Fibroblast of pulmonary artery (primary cell): Measurements from ENCODE around the gene RANBP17.

Experiments
- DNase-seq: peaks from one replicate; pipeline ENCODE4 v3.0.0-alpha.2; 2010; ENCODE audit warnings: low read depth
- H3K4me3 ChIP-seq: replicated peaks from 2 replicates; pipeline ENCODE4 v1.5.1; 2011; ENCODE audit warnings: low read depth, mild to moderate bottlenecking, control low read depth, low read length, moderate library complexity
- TF ChIP-seq, protein P1 (sequence below): IDR thresholded peaks from 2 replicates; pipeline ENCODE4 v1.5.1; 2011; ENCODE audit warnings: mild to moderate bottlenecking, control low read depth, low read length, inconsistent platforms; ENCODE audit errors: missing control alignments

Gene RANBP17

DNA sequence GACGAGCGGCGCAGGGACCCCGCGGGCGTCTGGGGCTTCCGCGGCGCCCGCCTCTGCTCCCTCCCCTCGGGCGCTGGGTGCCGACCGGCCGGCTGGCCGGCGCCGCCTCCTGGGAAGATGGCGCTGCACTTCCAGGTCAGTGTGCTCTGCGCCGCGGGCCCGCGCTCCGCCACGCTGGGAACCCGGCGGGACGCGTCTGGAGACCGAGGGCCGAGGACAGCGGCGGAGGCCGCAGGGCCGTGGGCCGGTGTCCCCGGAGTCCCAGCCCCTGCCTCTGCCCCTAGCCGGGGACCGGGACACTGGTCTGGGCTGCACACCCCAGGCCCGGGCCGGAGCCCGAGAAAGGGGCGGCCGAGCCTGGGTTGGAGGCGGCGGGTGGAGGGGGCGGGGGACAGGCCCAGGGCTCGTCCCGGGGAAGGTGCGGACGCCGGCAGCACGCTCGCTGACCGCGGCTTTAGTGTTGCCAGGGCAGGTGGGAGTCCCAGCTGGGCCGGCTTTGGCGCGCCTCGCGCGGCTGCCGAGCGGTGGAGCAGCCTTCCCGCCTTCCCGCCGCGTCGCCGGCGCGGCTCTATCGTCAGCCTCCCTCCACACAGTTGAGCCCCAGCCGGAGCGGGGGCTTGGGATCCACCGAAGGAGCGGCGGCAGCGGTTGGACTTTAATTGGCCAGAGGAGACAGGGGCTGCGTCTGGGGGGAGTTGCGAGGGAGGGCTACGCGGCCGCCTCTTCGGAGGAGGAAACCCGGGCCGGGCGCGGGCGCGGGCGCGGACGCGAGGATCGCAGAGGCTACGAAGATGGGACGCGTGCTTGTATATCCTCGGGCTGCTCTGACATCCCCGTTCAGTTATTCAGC, at the start of gene RANBP17:
Gene RANBP17 (plus strand): TSS at position 102 of the 850 bp plus-strand sequence.
- H3K4me3 ChIP-seq, result peak within 1 kb of the TSS; percentile 71
- DNase-seq, result peak; percentile 77
- TF ChIP-seq, protein P1, sequence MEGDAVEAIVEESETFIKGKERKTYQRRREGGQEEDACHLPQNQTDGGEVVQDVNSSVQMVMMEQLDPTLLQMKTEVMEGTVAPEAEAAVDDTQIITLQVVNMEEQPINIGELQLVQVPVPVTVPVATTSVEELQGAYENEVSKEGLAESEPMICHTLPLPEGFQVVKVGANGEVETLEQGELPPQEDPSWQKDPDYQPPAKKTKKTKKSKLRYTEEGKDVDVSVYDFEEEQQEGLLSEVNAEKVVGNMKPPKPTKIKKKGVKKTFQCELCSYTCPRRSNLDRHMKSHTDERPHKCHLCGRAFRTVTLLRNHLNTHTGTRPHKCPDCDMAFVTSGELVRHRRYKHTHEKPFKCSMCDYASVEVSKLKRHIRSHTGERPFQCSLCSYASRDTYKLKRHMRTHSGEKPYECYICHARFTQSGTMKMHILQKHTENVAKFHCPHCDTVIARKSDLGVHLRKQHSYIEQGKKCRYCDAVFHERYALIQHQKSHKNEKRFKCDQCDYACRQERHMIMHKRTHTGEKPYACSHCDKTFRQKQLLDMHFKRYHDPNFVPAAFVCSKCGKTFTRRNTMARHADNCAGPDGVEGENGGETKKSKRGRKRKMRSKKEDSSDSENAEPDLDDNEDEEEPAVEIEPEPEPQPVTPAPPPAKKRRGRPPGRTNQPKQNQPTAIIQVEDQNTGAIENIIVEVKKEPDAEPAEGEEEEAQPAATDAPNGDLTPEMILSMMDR, result no peak

DNA sequence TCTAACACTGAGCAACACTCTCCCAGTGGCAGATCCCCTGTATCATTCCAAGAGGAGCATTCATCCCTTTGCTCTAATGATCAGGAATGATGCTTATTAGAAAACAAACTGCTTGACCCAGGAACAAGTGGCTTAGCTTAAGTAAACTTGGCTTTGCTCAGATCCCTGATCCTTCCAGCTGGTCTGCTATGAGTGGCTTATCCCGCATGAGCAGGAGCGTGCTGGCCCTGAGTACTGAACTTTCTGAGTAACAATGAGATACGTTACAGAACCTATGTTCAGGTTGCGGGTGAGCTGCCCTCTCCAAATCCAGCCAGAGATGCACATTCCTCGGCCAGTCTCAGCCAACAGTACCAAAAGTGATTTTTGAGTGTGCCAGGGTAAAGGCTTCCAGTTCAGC, 48.6 kb upstream of the RANBP17 start:
- no peak for DNase-seq
- TF ChIP-seq, protein P1, result no peak
- no peak overlapping the region for H3K4me3 ChIP-seq

DNA sequence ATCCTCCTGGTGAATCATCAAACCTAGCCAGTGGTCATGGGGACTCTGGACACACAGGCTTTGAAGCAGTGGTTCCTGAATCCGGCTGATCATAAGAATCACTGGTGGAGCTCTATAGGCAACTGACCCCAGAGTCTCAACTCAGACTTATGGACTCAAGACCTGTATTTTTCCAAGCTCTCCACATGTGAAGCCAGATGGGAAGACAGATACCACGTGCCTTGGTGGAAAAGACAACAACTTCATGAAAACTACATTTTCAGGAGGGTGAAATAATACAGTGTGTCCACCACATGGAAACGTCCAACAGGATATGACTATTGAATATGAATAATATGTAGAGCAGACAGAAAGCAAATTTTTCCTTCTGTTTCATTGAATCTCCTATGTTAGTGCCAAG, 44.6 kb upstream of the RANBP17 start:
- no peak for DNase-seq
- no peak overlapping the region for H3K4me3 ChIP-seq
- TF ChIP-seq, protein P1, result no peak

DNA sequence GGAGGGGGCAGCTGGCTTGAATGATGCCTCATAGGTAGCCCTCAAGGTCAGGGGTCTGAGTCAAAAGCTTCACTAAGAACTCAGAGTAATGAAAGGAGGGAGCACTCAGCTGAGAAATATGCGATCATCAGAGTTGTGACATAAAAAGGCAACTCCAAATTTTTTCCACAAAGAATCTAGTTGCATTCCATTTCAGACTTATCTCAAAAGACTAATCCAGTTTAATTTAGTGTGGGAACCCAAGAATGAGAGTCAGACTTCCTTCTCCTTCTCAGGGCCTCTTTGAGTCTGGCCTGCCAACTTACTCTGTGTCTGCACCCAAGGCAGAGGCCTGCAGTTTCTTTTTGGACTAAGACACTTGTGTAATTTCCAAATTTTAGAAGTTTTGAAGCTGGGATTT, 43.6 kb upstream of the RANBP17 start:
- peak; percentile 69 for DNase-seq
- TF ChIP-seq, protein P1, result no peak
- no peak overlapping the region for H3K4me3 ChIP-seq

DNA sequence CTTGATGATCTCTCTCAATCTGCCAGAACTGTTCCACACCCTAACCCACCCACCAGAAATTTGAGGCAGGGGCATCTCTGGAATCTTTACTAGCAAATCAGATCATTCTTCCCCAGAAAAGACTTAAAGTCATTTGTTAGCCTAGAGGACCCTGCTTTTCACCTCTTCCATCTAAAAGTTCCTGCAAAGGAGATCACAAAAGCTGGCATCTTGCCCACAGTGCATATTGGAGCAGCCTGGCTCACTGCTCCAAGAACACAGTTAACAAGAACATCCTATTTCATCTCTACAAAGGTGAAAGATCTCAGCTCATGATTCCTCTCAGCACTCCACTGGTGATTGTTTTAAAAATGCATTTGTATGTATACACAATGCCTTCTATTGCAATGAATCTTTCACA, 42.0 kb upstream of the RANBP17 start:
- H3K4me3 ChIP-seq, result no peak overlapping the region
- DNase-seq, result peak; percentile 8
- TF ChIP-seq, protein P1, result no peak

DNA sequence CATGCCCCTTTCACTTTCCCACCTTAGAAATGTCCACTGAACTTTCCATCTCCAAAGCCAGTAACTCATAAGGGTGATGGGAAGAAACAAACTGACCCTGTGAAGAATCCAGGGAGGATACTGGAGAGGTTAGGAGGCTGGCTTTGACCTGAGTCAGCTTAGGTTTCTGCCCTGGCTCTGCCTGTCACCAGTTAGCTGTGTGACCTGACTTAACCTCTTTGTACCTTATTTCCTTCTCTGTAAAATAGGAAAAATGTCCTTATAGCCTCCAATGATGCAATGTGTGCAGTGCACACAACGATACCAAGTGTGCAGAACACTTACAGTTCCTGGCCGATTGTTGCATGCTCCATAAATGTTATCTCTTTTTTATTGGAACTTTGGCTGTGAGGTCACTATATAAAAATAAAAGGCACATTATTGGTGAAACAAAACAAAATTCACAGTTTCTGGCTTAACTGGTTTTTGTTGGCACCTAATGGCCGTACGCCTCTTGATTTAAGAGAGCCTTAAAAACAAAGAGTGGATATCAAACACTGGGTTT, 40.5 kb upstream of the RANBP17 start:
- TF ChIP-seq, protein P1, result no peak
- no peak for DNase-seq
- no peak overlapping the region for H3K4me3 ChIP-seq
